HG03039 (cell line): ENCODE measurements around the gene KAT7.
"Not testable (repeated sequence)": the region's sequence is repeated elsewhere in the genome, so short reads cannot be mapped to it uniquely, and the experiment has no call there.

Experiments
- ATAC-seq: cut with Tn5 transposase; IDR thresholded peaks from one replicate; pipeline ENCODE4 v1.9.1; 2021; ENCODE audit warnings: mild to moderate bottlenecking, moderate library complexity; ENCODE audit not compliant: unreplicated experiment

Gene KAT7

GRCh38 chr17:49788478-49789242, at the start of gene KAT7:
TSS of gene KAT7 (plus strand) at chr17:49788681. CDS start at chr17:49788835, 154 bp downstream.
- ATAC-seq: peak; percentile 90

GRCh38 chr17:49739641-49740271, 48.7 kb upstream of the KAT7 start:
- ATAC-seq: no peak

- peak; percentile 46 for ATAC-seq
Measured at GRCh38 chr17:49741009-49741691, 47.3 kb upstream of the KAT7 start.

GRCh38 chr17:49741692-49742076, 46.8 kb upstream of the KAT7 start:
- ATAC-seq: no peak

GRCh38 chr17:49742166-49742638, 46.3 kb upstream of the KAT7 start:
- no peak for ATAC-seq

GRCh38 chr17:49745175-49746139, 43.0 kb upstream of the KAT7 start:
- ATAC-seq: no peak

GRCh38 chr17:49746791-49747490, 41.5 kb upstream of the KAT7 start:
- peak; percentile 50 for ATAC-seq

GRCh38 chr17:49747632-49748031, 40.8 kb upstream of the KAT7 start:
- ATAC-seq: no peak

- no peak for ATAC-seq
Measured at GRCh38 chr17:49748223-49748622, 40.3 kb upstream of the KAT7 start.

GRCh38 chr17:49748791-49749190, 39.7 kb upstream of the KAT7 start:
- peak; percentile 53 for ATAC-seq

- ATAC-seq: no peak
Measured at GRCh38 chr17:49749730-49750129, 38.8 kb upstream of the KAT7 start.

- no peak for ATAC-seq
Measured at GRCh38 chr17:49752508-49752907, 36.0 kb upstream of the KAT7 start.

- ATAC-seq: no peak
Measured at GRCh38 chr17:49753959-49754391, 34.5 kb upstream of the KAT7 start.

- ATAC-seq: no peak
Measured at GRCh38 chr17:49755663-49756283, 32.7 kb upstream of the KAT7 start.

- no peak for ATAC-seq
Measured at GRCh38 chr17:49756323-49757150, 31.9 kb upstream of the KAT7 start.

GRCh38 chr17:49757151-49757777, 31.2 kb upstream of the KAT7 start:
- no peak for ATAC-seq

GRCh38 chr17:49758464-49759010, 29.9 kb upstream of the KAT7 start:
- ATAC-seq: not testable (repeated sequence)

- no peak for ATAC-seq
Measured at GRCh38 chr17:49759203-49759602, 29.3 kb upstream of the KAT7 start.
